ENCODE results near the gene ALPI.

DNA sequence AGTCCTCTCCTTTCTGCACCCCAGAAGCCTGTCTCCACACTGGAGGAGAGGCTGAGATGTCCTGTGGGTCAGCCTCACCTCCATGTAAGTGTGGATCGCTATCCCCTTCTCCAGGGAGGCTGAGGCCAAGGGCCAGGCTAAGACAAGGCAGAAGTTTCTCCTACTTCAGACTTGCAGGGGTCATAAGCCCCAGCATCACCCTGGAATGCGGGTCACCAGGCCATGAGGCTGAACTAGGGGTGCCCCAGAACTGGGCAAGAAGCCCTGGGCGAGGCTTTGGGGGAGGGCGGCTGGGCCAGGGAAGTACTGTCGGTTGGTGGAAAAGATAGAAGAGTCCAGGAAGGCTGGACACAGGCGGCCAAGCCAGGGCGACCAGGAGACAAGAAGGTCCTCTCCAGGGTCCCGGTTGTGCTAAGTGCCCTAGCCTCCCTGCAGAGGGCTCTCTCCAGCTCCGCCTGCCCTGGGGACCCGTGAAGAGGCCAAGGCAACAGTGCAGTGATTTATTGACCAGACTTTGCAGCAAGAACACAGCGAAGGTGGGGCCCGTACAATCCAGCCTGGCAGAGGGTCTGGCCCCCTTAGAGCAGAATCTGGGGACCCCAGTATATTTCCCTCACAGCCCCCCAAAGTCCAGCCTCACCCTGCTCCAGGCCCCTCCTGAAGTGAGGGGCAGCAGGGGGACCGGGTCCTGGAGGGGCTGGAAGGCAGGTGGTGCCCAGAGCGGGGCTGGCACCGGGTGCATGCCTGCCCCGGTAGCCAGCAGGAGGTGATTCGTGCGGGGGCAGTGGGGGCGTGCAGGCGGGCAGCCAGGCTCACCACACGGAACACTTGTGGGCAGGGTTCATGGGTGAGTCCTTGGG lies 23.6 kb downstream of the ALPI start:
- TF ChIP-seq POLR2A (IDR thresholded peaks at IDR 0.05; ENCODE audit: low read depth) (no peak), CTCF (IDR thresholded peaks at IDR 0.05) (no peak)

All from esophagus muscularis mucosa (tissue), 3 donors.